Measurements from ENCODE around the gene MAD1L1. TPM values are rescaled to one million over a fixed set of nuclear protein-coding genes. Genes with fewer than 3 reads are reported as not detected.

The MAD1L1 gene
- total and polyA plus RNA-seq, 4 donors: 12.8 to 20.7 (median 16.5) TPM

DNA sequence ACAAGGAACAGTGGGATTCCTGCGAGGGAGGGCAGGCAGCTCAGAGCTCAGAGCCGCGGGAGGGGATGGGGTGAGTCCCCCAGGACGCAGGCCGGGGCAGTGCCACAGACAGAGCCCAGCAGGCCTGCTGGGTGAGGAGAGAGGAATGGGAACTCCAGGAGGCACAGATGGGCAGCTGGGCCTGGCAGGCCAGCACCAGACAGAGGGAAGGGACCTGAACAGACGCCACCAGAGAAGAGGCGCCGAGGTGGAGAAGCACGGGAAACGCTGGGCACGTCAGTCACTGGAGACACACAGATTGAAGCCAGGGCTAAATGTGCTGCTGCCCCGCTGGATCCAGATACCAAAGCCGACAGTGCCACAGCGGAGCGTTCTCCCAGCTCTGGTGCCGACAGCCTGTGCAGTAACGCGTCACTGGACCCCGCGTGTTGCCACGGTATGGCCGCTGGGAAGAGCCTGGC is 225.8 kb downstream of the MAD1L1 start:
- H3K27me3 ChIP-seq (ENCODE audit: control insufficient read depth in 4 of 4, insufficient read depth in 4 of 4, low read length in 3 of 4): no peaks in the 10 kb centered on the region
- H3K9me3 ChIP-seq (ENCODE audit: control insufficient read depth in 4 of 4, low read length in 3 of 4): no peaks in the 10 kb centered on the region
- no peak overlapping the region for H3K9ac ChIP-seq (ENCODE audit: low read depth in 1 of 2, low read length in 2 of 2)
- TF ChIP-seq, protein P1, sequence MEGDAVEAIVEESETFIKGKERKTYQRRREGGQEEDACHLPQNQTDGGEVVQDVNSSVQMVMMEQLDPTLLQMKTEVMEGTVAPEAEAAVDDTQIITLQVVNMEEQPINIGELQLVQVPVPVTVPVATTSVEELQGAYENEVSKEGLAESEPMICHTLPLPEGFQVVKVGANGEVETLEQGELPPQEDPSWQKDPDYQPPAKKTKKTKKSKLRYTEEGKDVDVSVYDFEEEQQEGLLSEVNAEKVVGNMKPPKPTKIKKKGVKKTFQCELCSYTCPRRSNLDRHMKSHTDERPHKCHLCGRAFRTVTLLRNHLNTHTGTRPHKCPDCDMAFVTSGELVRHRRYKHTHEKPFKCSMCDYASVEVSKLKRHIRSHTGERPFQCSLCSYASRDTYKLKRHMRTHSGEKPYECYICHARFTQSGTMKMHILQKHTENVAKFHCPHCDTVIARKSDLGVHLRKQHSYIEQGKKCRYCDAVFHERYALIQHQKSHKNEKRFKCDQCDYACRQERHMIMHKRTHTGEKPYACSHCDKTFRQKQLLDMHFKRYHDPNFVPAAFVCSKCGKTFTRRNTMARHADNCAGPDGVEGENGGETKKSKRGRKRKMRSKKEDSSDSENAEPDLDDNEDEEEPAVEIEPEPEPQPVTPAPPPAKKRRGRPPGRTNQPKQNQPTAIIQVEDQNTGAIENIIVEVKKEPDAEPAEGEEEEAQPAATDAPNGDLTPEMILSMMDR (IDR thresholded peaks at IDR 0.05; ENCODE audit: low read depth, low read length, missing input control): no peak
- TF ChIP-seq JUND (IDR thresholded peaks at IDR 0.05) (no peak), SP1 (IDR thresholded peaks at IDR 0.05) (no peak), FOXA1 (IDR thresholded peaks at IDR 0.05) (no peak), NR2F2 (IDR thresholded peaks at IDR 0.05) (no peak), TAF1 (conservative IDR thresholded peaks at IDR 0.05) (no peak), YY1 (IDR thresholded peaks at IDR 0.05) (no peak), HNF4G (IDR thresholded peaks at IDR 0.05) (no peak), RAD21 (IDR thresholded peaks at IDR 0.05) (no peak), HNF4A (conservative IDR thresholded peaks at IDR 0.05) (no peak), EGR1 (IDR thresholded peaks at IDR 0.05; ENCODE audit: low read depth in 2 of 2) (no peak), RXRA (IDR thresholded peaks at IDR 0.05) (no peak), GABPA (IDR thresholded peaks at IDR 0.05 in 1 of 2, conservative IDR thresholded peaks at IDR 0.05 in 1 of 2) (no peak), FOXA2 (IDR thresholded peaks at IDR 0.05) (no peak)
- TF ChIP-seq, protein P2, sequence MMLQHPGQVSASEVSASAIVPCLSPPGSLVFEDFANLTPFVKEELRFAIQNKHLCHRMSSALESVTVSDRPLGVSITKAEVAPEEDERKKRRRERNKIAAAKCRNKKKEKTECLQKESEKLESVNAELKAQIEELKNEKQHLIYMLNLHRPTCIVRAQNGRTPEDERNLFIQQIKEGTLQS (IDR thresholded peaks at IDR 0.05): no peak
- TF ChIP-seq, protein P3, sequence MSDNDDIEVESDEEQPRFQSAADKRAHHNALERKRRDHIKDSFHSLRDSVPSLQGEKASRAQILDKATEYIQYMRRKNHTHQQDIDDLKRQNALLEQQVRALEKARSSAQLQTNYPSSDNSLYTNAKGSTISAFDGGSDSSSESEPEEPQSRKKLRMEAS (IDR thresholded peaks at IDR 0.05): no peak
- TF ChIP-seq, protein P4, sequence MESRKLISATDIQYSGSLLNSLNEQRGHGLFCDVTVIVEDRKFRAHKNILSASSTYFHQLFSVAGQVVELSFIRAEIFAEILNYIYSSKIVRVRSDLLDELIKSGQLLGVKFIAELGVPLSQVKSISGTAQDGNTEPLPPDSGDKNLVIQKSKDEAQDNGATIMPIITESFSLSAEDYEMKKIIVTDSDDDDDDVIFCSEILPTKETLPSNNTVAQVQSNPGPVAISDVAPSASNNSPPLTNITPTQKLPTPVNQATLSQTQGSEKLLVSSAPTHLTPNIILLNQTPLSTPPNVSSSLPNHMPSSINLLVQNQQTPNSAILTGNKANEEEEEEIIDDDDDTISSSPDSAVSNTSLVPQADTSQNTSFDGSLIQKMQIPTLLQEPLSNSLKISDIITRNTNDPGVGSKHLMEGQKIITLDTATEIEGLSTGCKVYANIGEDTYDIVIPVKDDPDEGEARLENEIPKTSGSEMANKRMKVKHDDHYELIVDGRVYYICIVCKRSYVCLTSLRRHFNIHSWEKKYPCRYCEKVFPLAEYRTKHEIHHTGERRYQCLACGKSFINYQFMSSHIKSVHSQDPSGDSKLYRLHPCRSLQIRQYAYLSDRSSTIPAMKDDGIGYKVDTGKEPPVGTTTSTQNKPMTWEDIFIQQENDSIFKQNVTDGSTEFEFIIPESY (IDR thresholded peaks at IDR 0.05): no peak
- TF ChIP-seq, protein P5, sequence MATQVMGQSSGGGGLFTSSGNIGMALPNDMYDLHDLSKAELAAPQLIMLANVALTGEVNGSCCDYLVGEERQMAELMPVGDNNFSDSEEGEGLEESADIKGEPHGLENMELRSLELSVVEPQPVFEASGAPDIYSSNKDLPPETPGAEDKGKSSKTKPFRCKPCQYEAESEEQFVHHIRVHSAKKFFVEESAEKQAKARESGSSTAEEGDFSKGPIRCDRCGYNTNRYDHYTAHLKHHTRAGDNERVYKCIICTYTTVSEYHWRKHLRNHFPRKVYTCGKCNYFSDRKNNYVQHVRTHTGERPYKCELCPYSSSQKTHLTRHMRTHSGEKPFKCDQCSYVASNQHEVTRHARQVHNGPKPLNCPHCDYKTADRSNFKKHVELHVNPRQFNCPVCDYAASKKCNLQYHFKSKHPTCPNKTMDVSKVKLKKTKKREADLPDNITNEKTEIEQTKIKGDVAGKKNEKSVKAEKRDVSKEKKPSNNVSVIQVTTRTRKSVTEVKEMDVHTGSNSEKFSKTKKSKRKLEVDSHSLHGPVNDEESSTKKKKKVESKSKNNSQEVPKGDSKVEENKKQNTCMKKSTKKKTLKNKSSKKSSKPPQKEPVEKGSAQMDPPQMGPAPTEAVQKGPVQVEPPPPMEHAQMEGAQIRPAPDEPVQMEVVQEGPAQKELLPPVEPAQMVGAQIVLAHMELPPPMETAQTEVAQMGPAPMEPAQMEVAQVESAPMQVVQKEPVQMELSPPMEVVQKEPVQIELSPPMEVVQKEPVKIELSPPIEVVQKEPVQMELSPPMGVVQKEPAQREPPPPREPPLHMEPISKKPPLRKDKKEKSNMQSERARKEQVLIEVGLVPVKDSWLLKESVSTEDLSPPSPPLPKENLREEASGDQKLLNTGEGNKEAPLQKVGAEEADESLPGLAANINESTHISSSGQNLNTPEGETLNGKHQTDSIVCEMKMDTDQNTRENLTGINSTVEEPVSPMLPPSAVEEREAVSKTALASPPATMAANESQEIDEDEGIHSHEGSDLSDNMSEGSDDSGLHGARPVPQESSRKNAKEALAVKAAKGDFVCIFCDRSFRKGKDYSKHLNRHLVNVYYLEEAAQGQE (IDR thresholded peaks at IDR 0.05): no peak
- H3K36me3 ChIP-seq (ENCODE audit: control insufficient read depth in 4 of 4, insufficient read depth in 3 of 4, low read depth in 1 of 4, low read length in 3 of 4): peaks cover 0 to 3% (median 0%) of the 10 kb centered on the region in 4 donors
- H3K4me1 ChIP-seq (ENCODE audit: control insufficient read depth in 4 of 4, insufficient read depth in 4 of 4, low read length in 3 of 4): no peaks in the 10 kb centered on the region
- no peak for DNase-seq (ENCODE audit: low spot score)
- no peak overlapping the region for H3K4me3 ChIP-seq (ENCODE audit: low read depth in 1 of 3, low read length in 3 of 3)
- no peak overlapping the region for H3K27ac ChIP-seq (ENCODE audit: low read depth in 1 of 2, low read length in 2 of 2)
- whole genome bisulfite sequencing: 95% methylated on average over 22 of the region's 22 CpGs
